Breast epithelium (tissue), 4 donors: ENCODE data around the gene VKORC1L1. TPM values are rescaled to one million over a fixed set of nuclear protein-coding genes. Genes with fewer than 3 reads are reported as not detected.
A peak's percentile ranks its signal among the peaks of the same experiment; 100 is the strongest.

Experiments used
- DNase-seq, 2 donors: peaks; one replicate each; pipeline ENCODE4 v3.0.0-alpha.2; 2019; ENCODE audit warnings: low spot score in 2 of 2
- H3K27ac ChIP-seq, 2 donors: fragments of 200-600 bp; sonication (generic) in 1 of 2; one replicate each; pipeline ENCODE4 v1.5.1; 2016 to 2019; ENCODE audit warnings: mild to moderate bottlenecking in 1 of 2
- H3K27me3 ChIP-seq, 2 donors: fragments of 200-600 bp; sonication (generic) in 1 of 2; one replicate each; pipeline versions ENCODE4 v1.5.1 to v1.6.0; 2017 to 2019; ENCODE audit warnings: control low read depth in 1 of 2, mild to moderate bottlenecking in 1 of 2
- H3K36me3 ChIP-seq: fragments of 200-600 bp; one replicate; pipeline ENCODE4 v1.5.1; 2019
- H3K4me1 ChIP-seq, 2 donors: fragments of 200-600 bp; sonication (generic); one replicate each; pipeline ENCODE4 v1.5.1; 2016 to 2019; ENCODE audit warnings: control low read depth in 1 of 2
- H3K4me3 ChIP-seq, 3 donors: fragments of 200-600 bp; sonication (generic); 1 replicate in 2 of 3; 2 replicates in 1 of 3; pipeline ENCODE4 v1.5.1; 2016 to 2019; ENCODE audit warnings: mild to moderate bottlenecking in 3 of 3, moderate library complexity in 2 of 3
- H3K9me3 ChIP-seq, 2 donors: fragments of 200-600 bp; sonication (generic) in 1 of 2; one replicate each; pipeline ENCODE4 v1.5.1; 2016 to 2019; ENCODE audit warnings: control low read depth in 1 of 2
- CTCF ChIP-seq, 3 donors: fragments of 450-650 bp; IDR thresholded peaks; one replicate each; pipeline ENCODE4 v1.5.1; 2016 to 2017; ENCODE audit warnings: antibody characterized with exemption in 3 of 3, mild to moderate bottlenecking in 3 of 3, moderate library complexity in 3 of 3
- POLR2A ChIP-seq: fragments of 450-650 bp; IDR thresholded peaks from one replicate; pipeline ENCODE4 v1.6.1; 2016; ENCODE audit warnings: antibody characterized with exemption, mild to moderate bottlenecking, moderate library complexity
- POLR2AphosphoS5 ChIP-seq, 3 donors: sonication (generic); formaldehyde crosslinking; IDR thresholded peaks; one replicate each; pipeline ENCODE4 v1.6.1; 2017; ENCODE audit warnings: antibody characterized with exemption in 3 of 3
- intact Hi-C: fragments of 100-400 bp; cut with DNase I; formaldehyde crosslinking; loops from one replicate; pipeline ENCODE4 v1.15.1; 2023; ENCODE audit warnings: low total_unique reads
- total RNA-seq, 3 donors: library from RNA; depleted of rRNA; stranded (reverse); fragments of >200 nt; gene quantifications; one replicate each; pipeline ENCODE4 v1.1.0, GENCODE V29; 2016

The VKORC1L1 gene
- total RNA-seq, 3 donors from 2014 or later, result 21.1 to 84.5 (median 25.9) TPM

- Histone ChIP-seq H3K4me3 (no peak overlapping the region), H3K4me1 (no peaks in the 10 kb centered on the region), H3K27ac (no peak overlapping the region), H3K36me3 (no peaks in the 10 kb centered on the region), H3K27me3 (no peaks in the 10 kb centered on the region), H3K9me3 (no peaks in the 10 kb centered on the region)
- peak in 1 of 2 donors; percentile 0 for DNase-seq
- TF ChIP-seq CTCF (IDR thresholded peaks at IDR 0.05) (no peak), POLR2A (no peak), POLR2AphosphoS5 (IDR thresholded peaks at IDR 0.05) (no peak)
- intact Hi-C loops, result no loop called here
Observed at GRCh38 chr7:65972976-65973375, 100.1 kb downstream of the VKORC1L1 start.

DNA sequence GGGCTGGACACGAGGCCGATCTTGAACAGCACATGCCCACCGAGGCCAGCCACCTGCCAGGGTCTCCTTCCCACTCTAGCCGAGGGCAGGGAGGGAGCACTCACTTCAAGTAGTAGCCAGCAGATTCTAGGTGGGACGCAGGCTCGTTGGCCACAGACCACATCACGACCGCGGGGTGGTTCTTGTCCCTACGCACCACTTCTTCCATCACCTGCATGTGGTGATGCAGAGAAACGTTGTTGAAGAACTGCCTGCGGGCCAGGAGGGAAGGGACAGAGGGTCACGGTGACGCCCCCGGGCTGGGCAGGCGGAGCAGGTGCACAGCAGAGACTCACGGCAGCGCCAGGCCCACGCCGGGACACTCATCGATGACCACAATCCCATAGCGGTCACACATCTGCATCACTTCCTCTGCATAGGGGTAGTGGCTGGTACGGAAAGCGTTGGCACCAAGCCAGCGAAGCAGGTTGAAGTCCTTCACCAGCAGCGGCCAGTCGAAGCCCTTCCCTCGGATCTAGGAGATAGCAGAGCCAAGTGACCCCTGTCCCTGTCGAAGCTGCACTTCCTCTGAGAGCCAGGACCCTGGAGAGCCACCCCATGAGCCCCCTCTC lies 101.4 kb downstream of the VKORC1L1 start:
- Histone ChIP-seq H3K27me3 (no peaks in the 10 kb centered on the region), H3K36me3 (no peaks in the 10 kb centered on the region), H3K27ac (no peak overlapping the region), H3K4me1 (no peaks in the 10 kb centered on the region), H3K9me3 (no peaks in the 10 kb centered on the region), H3K4me3 (no peak overlapping the region)
- peak in 1 of 2 donors; percentile 44 for DNase-seq
- TF ChIP-seq POLR2AphosphoS5 (IDR thresholded peaks at IDR 0.05) (no peak), CTCF (IDR thresholded peaks at IDR 0.05) (no peak), POLR2A (no peak)
- intact Hi-C loops, result no loop called here

GRCh38 chr7:65974876-65975275 lies 102.0 kb downstream of the VKORC1L1 start:
- no peaks in the 10 kb centered on the region for H3K27me3 ChIP-seq
- DNase-seq, result no peak
- H3K4me3 ChIP-seq, result no peak overlapping the region
- intact Hi-C loops, result no loop called here
- TF ChIP-seq POLR2AphosphoS5 (IDR thresholded peaks at IDR 0.05), result no peak
- no peak for TF ChIP-seq POLR2A
- TF ChIP-seq CTCF (IDR thresholded peaks at IDR 0.05), result no peak
- H3K36me3 ChIP-seq, result no peaks in the 10 kb centered on the region
- H3K27ac ChIP-seq, result no peak overlapping the region
- no peaks in the 10 kb centered on the region for H3K4me1 ChIP-seq
- no peaks in the 10 kb centered on the region for H3K9me3 ChIP-seq

DNA sequence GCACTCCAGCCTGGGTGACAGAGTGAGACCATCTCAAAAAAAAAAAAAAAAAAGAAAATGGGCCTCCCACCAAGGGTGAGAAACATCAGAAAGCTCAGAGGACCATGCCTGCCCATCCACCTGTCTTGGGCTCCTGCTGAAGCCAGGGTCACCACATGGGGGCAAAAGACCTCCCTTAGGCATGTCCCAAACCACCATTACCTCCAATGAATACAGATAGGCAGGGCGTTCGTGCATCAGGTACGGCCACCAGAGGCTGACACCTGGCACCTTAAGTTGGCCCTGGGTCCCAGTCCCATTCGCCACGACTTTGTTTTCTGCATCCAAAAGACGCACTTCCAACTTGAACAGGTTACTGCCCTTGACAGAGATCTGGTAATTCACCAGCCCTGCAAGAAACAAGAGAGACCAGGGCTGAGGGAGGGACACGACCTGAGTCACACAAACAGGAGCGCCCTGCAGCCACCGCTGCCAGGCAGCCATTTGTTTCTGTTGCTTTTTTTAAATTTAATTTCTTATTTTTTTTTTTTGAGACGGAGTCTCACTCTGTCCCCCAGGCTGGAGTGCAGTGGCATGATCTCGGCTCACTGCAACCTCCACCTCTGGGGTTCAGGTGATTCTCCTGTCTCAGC lies 103.1 kb downstream of the VKORC1L1 start:
- Histone ChIP-seq H3K4me1 (peaks cover 0 to 3% of the 10 kb centered on the region in 2 donors), H3K27me3 (no peaks in the 10 kb centered on the region), H3K36me3 (no peaks in the 10 kb centered on the region), H3K4me3 (no peak overlapping the region), H3K9me3 (no peaks in the 10 kb centered on the region), H3K27ac (no peak overlapping the region)
- TF ChIP-seq POLR2AphosphoS5 (IDR thresholded peaks at IDR 0.05) (no peak), CTCF (IDR thresholded peaks at IDR 0.05) (no peak), POLR2A (no peak)
- no peak for DNase-seq
- intact Hi-C loops, result no loop called here

DNA sequence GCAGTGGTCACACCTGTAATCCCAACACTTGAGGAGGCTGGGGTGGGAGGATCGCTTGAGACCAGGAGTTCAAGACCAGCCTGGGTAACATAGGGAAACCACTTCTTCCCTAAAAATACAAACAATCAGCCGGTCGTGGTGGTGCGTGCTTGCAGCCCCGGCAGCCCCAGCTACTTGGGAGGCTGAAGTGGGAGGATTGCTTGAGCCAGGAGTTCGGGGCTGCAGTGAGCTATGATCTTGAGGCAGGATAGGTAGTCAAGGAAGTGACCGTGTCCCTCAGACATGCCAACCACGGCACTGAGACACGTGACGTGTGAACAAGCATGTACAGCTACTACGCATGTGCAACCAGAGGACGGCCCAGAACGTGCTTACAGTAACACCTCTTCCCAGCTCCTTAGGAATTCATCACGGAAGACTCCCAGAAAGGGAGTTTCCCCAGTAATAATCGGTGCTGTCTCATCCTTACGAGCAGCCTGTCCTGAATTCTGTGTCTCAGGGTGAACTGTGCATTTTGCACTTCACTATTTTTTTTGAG lies 103.9 kb downstream of the VKORC1L1 start:
- peaks cover 0 to 3% of the 10 kb centered on the region in 2 donors for H3K4me1 ChIP-seq
- no peak overlapping the region for H3K27ac ChIP-seq
- no peaks in the 10 kb centered on the region for H3K9me3 ChIP-seq
- TF ChIP-seq POLR2A (no peak), POLR2AphosphoS5 (IDR thresholded peaks at IDR 0.05) (no peak), CTCF (IDR thresholded peaks at IDR 0.05) (no peak)
- no peak for DNase-seq
- H3K36me3 ChIP-seq, result no peaks in the 10 kb centered on the region
- intact Hi-C loops, result no loop called here
- H3K4me3 ChIP-seq, result no peak overlapping the region
- H3K27me3 ChIP-seq, result no peaks in the 10 kb centered on the region
